Measurements from ENCODE around the gene FANK1. TPM values are rescaled to one million over a fixed set of nuclear protein-coding genes. Genes with fewer than 3 reads are reported as not detected.

FANK1 gene
- total and polyA plus RNA-seq, 2 experiments from 2014 or later = 11.5 to 19.2 TPM

DNA sequence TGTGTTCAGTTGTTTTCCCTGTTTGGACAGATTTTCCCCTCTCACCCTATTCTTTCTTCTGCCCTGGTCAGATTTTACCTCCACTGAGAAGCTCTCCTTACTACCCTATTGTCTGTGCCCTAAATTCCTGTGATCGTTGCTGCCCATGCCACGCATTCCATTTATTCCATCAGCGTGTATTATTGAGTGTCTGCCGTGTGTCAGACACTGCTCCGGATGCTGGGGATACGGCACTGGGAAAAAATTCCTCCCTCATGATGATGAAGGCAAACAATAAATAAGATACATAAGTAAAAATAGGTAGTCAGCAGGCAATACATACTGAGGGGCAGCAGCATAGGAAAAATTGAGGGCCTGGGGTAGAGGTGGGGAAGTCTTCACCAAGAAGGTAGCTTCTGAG is 86.8 kb downstream of the FANK1 start:
- no peaks in the 10 kb centered on the region for H3K36me3 ChIP-seq
- no peak overlapping the region for H3K4me3 ChIP-seq
- no peak for TF ChIP-seq CTCF (IDR thresholded peaks at IDR 0.05; ENCODE audit: low read depth, low read length)
- H3K27me3 ChIP-seq = no peaks in the 10 kb centered on the region
- no peak overlapping the region for H3K27ac ChIP-seq
- H3K4me1 ChIP-seq (ENCODE audit: low read depth) = no peaks in the 10 kb centered on the region
- DNase-seq (ENCODE audit: low read depth in 1 of 2, low spot score in 1 of 2) = no peak
- H3K9me3 ChIP-seq (ENCODE audit: low read depth) = no peaks in the 10 kb centered on the region

GRCh38 chr10:125983656-125984055 is 87.3 kb downstream of the FANK1 start:
- H3K4me3 ChIP-seq = no peak overlapping the region
- DNase-seq (ENCODE audit: low read depth in 1 of 2, low spot score in 1 of 2) = no peak
- H3K27ac ChIP-seq = no peak overlapping the region
- H3K36me3 ChIP-seq = no peaks in the 10 kb centered on the region
- no peak for TF ChIP-seq CTCF (IDR thresholded peaks at IDR 0.05; ENCODE audit: low read depth, low read length)
- no peaks in the 10 kb centered on the region for H3K4me1 ChIP-seq (ENCODE audit: low read depth)
- no peaks in the 10 kb centered on the region for H3K9me3 ChIP-seq (ENCODE audit: low read depth)
- H3K27me3 ChIP-seq = no peaks in the 10 kb centered on the region

GRCh38 chr10:125984346-125984745 is 88.0 kb downstream of the FANK1 start:
- TF ChIP-seq CTCF (IDR thresholded peaks at IDR 0.05; ENCODE audit: low read depth, low read length) = no peak
- H3K27me3 ChIP-seq = no peaks in the 10 kb centered on the region
- H3K4me1 ChIP-seq (ENCODE audit: low read depth) = no peaks in the 10 kb centered on the region
- no peak for DNase-seq (ENCODE audit: low read depth in 1 of 2, low spot score in 1 of 2)
- H3K9me3 ChIP-seq (ENCODE audit: low read depth) = no peaks in the 10 kb centered on the region
- no peak overlapping the region for H3K27ac ChIP-seq
- H3K4me3 ChIP-seq = no peak overlapping the region
- H3K36me3 ChIP-seq = no peaks in the 10 kb centered on the region

DNA sequence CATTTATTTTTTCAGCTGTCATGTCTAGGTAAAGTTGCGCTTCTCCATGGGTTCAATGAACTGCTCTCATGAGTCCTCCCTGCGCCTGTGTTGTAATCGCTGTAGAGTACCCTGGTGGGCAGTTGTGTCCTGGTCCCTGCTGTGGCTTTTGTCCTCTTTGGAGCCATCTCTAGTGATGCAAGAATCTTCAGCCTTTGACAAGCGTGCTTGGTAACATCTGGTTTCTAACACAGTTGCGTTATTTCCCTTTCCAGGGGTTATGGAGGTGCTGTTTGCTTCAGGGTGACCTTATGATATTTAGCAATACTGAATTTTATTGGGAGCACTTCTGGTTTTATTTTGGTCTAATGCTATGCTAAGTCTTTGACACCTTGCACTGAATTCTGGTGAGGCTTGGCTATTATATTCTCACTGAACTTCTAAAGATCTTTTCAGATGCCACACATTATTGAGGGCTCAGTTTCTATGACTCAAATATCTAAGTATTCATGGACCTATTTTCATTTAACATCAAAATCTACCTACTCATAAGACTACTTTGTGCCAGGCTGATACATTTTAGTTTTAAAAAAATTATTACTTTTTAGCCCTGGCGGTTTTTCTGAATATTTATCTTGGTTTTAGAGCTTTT is 88.6 kb downstream of the FANK1 start:
- Histone ChIP-seq H3K27me3 (no peaks in the 10 kb centered on the region), H3K36me3 (no peaks in the 10 kb centered on the region), H3K4me1 (ENCODE audit: low read depth) (no peaks in the 10 kb centered on the region), H3K9me3 (ENCODE audit: low read depth) (no peaks in the 10 kb centered on the region), H3K27ac (no peak overlapping the region), H3K4me3 (no peak overlapping the region)
- TF ChIP-seq CTCF (IDR thresholded peaks at IDR 0.05; ENCODE audit: low read depth, low read length) = no peak
- DNase-seq (ENCODE audit: low read depth in 1 of 2, low spot score in 1 of 2) = no peak

- no peak for TF ChIP-seq CTCF (IDR thresholded peaks at IDR 0.05; ENCODE audit: low read depth, low read length)
- no peaks in the 10 kb centered on the region for H3K36me3 ChIP-seq
- DNase-seq (ENCODE audit: low read depth in 1 of 2, low spot score in 1 of 2) = no peak
- no peaks in the 10 kb centered on the region for H3K27me3 ChIP-seq
- H3K4me1 ChIP-seq (ENCODE audit: low read depth) = no peaks in the 10 kb centered on the region
- no peak overlapping the region for H3K27ac ChIP-seq
- no peak overlapping the region for H3K4me3 ChIP-seq
- H3K9me3 ChIP-seq (ENCODE audit: low read depth) = no peaks in the 10 kb centered on the region
These were observed 89.3 kb downstream of the FANK1 start for GRCh38 chr10:125985557-125986240.

All from cardiac muscle cell (in vitro differentiated cells and primary cell).